Erythroblast (primary cell): ENCODE results near the gene RICTOR.

ENCODE experiments used
- GATA1 ChIP-seq: IDR thresholded peaks from 2 replicates; pipeline ENCODE4 v1.6.1; 2011; ENCODE audit warnings: low read depth, mild to moderate bottlenecking, control low read depth, low read length, moderate library complexity
- POLR2A ChIP-seq: IDR thresholded peaks from 2 replicates; pipeline ENCODE4 v1.6.1; 2011; ENCODE audit warnings: mild to moderate bottlenecking, low read length

- TF ChIP-seq POLR2A (no peak), GATA1 (no peak)
Observed at GRCh38 chr5:38931731-38932130, 142.5 kb downstream of the RICTOR start.
